ENCODE measurements around the gene TRRAP.
A peak's percentile ranks its signal among the peaks of the same experiment; 100 is the strongest.
"Not testable (repeated sequence)": the region's sequence is repeated elsewhere in the genome, so short reads cannot be mapped to it uniquely, and the experiment has no call there.

The TRRAP gene

GRCh38 chr7:98870807-98871491 lies 7.4 kb upstream of the TRRAP start:
- DNase-seq (ENCODE audit: low read depth): no peak
- no peak overlapping the region for H3K4me3 ChIP-seq (ENCODE audit: low read depth, low read length)
- TF ChIP-seq, protein P1, sequence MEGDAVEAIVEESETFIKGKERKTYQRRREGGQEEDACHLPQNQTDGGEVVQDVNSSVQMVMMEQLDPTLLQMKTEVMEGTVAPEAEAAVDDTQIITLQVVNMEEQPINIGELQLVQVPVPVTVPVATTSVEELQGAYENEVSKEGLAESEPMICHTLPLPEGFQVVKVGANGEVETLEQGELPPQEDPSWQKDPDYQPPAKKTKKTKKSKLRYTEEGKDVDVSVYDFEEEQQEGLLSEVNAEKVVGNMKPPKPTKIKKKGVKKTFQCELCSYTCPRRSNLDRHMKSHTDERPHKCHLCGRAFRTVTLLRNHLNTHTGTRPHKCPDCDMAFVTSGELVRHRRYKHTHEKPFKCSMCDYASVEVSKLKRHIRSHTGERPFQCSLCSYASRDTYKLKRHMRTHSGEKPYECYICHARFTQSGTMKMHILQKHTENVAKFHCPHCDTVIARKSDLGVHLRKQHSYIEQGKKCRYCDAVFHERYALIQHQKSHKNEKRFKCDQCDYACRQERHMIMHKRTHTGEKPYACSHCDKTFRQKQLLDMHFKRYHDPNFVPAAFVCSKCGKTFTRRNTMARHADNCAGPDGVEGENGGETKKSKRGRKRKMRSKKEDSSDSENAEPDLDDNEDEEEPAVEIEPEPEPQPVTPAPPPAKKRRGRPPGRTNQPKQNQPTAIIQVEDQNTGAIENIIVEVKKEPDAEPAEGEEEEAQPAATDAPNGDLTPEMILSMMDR (IDR thresholded peaks at IDR 0.05; ENCODE audit: control insufficient read depth, extremely low read depth, insufficient read depth): no peak

DNA sequence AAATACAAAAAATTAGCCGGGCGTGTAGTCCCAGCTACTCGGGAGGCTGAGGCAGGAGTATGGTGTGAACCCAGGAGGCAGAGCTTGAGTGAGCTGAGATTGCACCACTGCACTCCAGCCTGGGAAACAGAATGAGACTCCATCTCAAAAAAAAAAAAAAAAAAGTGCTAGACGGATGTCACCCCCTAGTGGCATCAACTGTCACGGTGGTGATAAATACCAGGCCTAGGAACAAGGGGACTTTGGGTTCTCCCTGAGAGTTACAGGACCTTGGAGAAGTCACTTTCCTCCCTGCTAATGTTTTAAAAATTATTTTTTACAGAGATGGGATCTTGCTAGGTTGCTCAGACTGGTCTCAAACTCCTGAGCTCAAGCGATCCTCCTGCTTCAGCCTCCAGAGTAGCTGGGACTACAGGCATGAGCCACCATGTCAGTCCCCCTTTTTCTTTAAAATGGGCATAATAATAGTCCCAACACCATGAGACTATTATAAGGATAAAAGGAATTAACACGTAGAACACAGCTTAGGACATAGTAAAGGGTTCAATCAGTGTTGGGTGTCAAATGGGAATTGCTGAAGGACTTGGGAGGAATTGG lies 5.9 kb upstream of the TRRAP start:
- TF ChIP-seq, protein P1 (IDR thresholded peaks at IDR 0.05; ENCODE audit: control insufficient read depth, extremely low read depth, insufficient read depth): peak; percentile 40
- no peak for DNase-seq (ENCODE audit: low read depth)
- no peak overlapping the region for H3K4me3 ChIP-seq (ENCODE audit: low read depth, low read length)

GRCh38 chr7:98873610-98874009 lies 4.7 kb upstream of the TRRAP start:
- not testable (repeated sequence) for DNase-seq (ENCODE audit: low read depth); H3K4me3 ChIP-seq (ENCODE audit: low read depth, low read length)

- H3K4me3 ChIP-seq (ENCODE audit: low read depth, low read length): no peak overlapping the region
- DNase-seq (ENCODE audit: low read depth): no peak
- TF ChIP-seq, protein P1 (IDR thresholded peaks at IDR 0.05; ENCODE audit: control insufficient read depth, extremely low read depth, insufficient read depth): no peak
Observed at GRCh38 chr7:98874942-98875341, 3.4 kb upstream of the TRRAP start.

- TF ChIP-seq, protein P1 (IDR thresholded peaks at IDR 0.05; ENCODE audit: control insufficient read depth, extremely low read depth, insufficient read depth): no peak
- no peak for DNase-seq (ENCODE audit: low read depth)
- no peak overlapping the region for H3K4me3 ChIP-seq (ENCODE audit: low read depth, low read length)
Observed at GRCh38 chr7:98875501-98875900, 2.8 kb upstream of the TRRAP start.

DNA sequence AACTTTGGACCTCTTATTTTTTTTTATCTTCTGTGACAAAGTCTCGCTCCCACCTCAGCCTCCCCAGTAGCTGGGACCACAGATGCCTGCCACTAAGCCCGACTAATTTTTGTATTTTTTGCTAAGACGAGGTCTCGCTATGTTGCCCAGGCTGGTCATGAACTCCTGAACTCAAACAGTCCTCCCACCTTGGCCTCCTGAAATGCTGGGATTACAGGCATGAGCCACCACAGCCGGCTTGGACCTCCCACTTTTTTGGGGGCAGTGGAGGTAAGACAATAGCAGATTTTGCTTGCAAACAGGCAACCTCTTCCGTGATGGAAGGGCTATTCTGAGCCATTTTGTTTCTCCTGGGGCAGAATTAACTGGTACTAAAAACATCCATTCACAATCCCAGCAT lies 1.2 kb upstream of the TRRAP start:
- no peak for DNase-seq (ENCODE audit: low read depth)
- no peak overlapping the region for H3K4me3 ChIP-seq (ENCODE audit: low read depth, low read length)
- TF ChIP-seq, protein P1 (IDR thresholded peaks at IDR 0.05; ENCODE audit: control insufficient read depth, extremely low read depth, insufficient read depth): no peak

DNA sequence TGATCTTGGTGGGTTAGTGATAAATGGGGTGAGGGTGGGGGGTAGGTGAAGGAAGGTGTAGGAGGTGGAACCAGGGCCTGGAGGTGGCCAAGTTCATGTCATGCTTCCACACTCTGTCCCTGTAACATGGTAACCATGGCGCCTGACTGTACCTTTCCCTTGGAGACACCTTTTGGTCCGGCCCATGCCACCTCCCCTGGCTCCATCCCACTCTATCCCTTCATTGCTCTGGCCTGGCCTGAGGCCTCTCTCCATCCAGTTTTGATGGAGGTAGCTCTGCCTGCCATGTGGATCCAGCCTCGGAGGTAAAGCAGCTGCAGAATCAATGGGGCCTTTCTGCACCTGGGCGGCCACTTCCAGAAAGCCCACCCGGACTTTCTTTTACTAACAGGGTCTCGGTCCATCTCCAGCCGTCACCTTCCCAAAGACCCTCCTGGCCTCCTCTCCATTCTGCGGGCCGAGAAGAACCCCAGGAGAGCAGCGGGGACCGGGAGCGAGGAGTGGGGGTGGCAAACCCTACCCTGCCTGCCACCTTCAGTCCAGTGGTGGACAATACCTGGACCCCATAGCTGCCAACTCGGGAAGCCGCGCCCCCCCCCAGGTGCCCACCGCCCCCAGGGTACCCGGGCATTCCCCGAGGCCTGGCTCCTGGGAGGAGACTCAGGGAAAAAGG lies 504 bp upstream of the TRRAP start:
- DNase-seq (ENCODE audit: low read depth): no peak
- TF ChIP-seq, protein P1 (IDR thresholded peaks at IDR 0.05; ENCODE audit: control insufficient read depth, extremely low read depth, insufficient read depth): no peak
- H3K4me3 ChIP-seq (ENCODE audit: low read depth, low read length): peak overlapping the region; percentile 96

All from LNCaP clone FGC (cell line).